Fibroblast of villous mesenchyme (primary cell): ENCODE results near the gene MAP2K3. TPM values are rescaled to one million over a fixed set of nuclear protein-coding genes. Genes with fewer than 3 reads are reported as not detected.
A peak's percentile ranks its signal among the peaks of the same experiment; 100 is the strongest.

ENCODE experiments used
- DNase-seq: peaks from one replicate; pipeline ENCODE4 v3.0.0-alpha.2; 2010; ENCODE audit warnings: low read depth
- H3K4me3 ChIP-seq: 2 replicates; pipeline ENCODE4 v1.5.1; 2011; ENCODE audit warnings: low read depth, mild to moderate bottlenecking, low read length
- CTCF ChIP-seq: IDR thresholded peaks from 2 replicates; pipeline ENCODE4 v1.5.1; 2012; ENCODE audit warnings: low read depth, mild to moderate bottlenecking, low read length; ENCODE audit not compliant: insufficient read depth
- total RNA-seq: library from RNA; depleted of rRNA; stranded (reverse); fragments of >200 nt; gene quantifications from 2 replicates; pipeline ENCODE4 v1.2.3, GENCODE V29; 2012

MAP2K3 gene
- total RNA-seq, 1 donor: 30.7 TPM

GRCh38 chr17:21271454-21272183 lies 12.9 kb upstream of the MAP2K3 start:
- TF ChIP-seq CTCF: no peak
- H3K4me3 ChIP-seq: no peak overlapping the region
- DNase-seq: no peak

- no peak for TF ChIP-seq CTCF
- no peak for DNase-seq
- H3K4me3 ChIP-seq: no peak overlapping the region
These were observed 12.3 kb upstream of the MAP2K3 start for GRCh38 chr17:21272250-21272649.

- TF ChIP-seq CTCF: no peak
- no peak overlapping the region for H3K4me3 ChIP-seq
- no peak for DNase-seq
These were observed 11.4 kb upstream of the MAP2K3 start for GRCh38 chr17:21272881-21273792.

GRCh38 chr17:21275047-21275578 lies 9.4 kb upstream of the MAP2K3 start:
- H3K4me3 ChIP-seq: peak overlapping the region; percentile 69
- DNase-seq: no peak
- TF ChIP-seq CTCF: no peak

GRCh38 chr17:21275579-21276263 lies 8.8 kb upstream of the MAP2K3 start:
- no peak for TF ChIP-seq CTCF
- DNase-seq: peak; percentile 76

GRCh38 chr17:21276264-21276588 lies 8.3 kb upstream of the MAP2K3 start:
- TF ChIP-seq CTCF: no peak
- DNase-seq: no peak
- H3K4me3 ChIP-seq: peak overlapping the region; percentile 69

More at GRCh38 chr17:21275579-21276263, 8.8 kb upstream of the MAP2K3 start:
- peak overlapping the region; percentile 69 for H3K4me3 ChIP-seq
